GM13976 (cell line): ENCODE measurements around the gene KANSL1.

ENCODE experiments used
- DNase-seq: peaks from one replicate; pipeline ENCODE4 v3.0.0; 2012; ENCODE audit warnings: low spot score
- CTCF ChIP-seq: IDR thresholded peaks from 2 replicates; pipeline ENCODE4 v1.5.1; 2012; ENCODE audit warnings: borderline replicate concordance, mild to moderate bottlenecking; ENCODE audit not compliant: insufficient read depth; ENCODE audit errors: extremely low read depth, missing control alignments, control extremely low read depth
- in situ Hi-C: fragments of 300-500 bp; cut with MboI; formaldehyde crosslinking; loops from one replicate; pipeline ENCODE4 v1.12.0; 2022; ENCODE audit warnings: low sequenced_read_pairs, mixed read lengths, inconsistent platforms; ENCODE audit not compliant: unreplicated experiment

KANSL1 gene

GRCh38 chr17:46082257-46082656 is 111.0 kb downstream of the KANSL1 start:
- in situ Hi-C loops, result no loop called here
- TF ChIP-seq CTCF, result no peak

GRCh38 chr17:46081018-46081320 is 112.3 kb downstream of the KANSL1 start:
- in situ Hi-C loops, result no loop called here
- DNase-seq, result no peak
- no peak for TF ChIP-seq CTCF

More at GRCh38 chr17:46082257-46082656, 111.0 kb downstream of the KANSL1 start:
- no peak for DNase-seq

- in situ Hi-C loops, result no loop called here
- no peak for TF ChIP-seq CTCF
- no peak for DNase-seq
These were observed 112.9 kb downstream of the KANSL1 start for GRCh38 chr17:46080118-46081017.

- no peak for DNase-seq
- in situ Hi-C loops, result no loop called here
- no peak for TF ChIP-seq CTCF
These were observed 114.6 kb downstream of the KANSL1 start for GRCh38 chr17:46078675-46079074.

- no peak for DNase-seq
- no peak for TF ChIP-seq CTCF
- in situ Hi-C loops, result no loop called here
These were observed 118.7 kb downstream of the KANSL1 start for GRCh38 chr17:46074540-46074939.

- no peak for TF ChIP-seq CTCF
- in situ Hi-C loops, result no loop called here
- DNase-seq, result no peak
These were observed 120.2 kb downstream of the KANSL1 start for GRCh38 chr17:46072998-46073397.

- DNase-seq, result no peak
- in situ Hi-C loops, result no loop called here
- no peak for TF ChIP-seq CTCF
These were observed 121.4 kb downstream of the KANSL1 start for GRCh38 chr17:46071796-46072195.
